Duodenal mucosa (tissue), 2 donors: ENCODE measurements around the gene IRAK4.

Experiments used
- H3K27ac ChIP-seq: one replicate; pipeline ENCODE4 v1.7.0; 2013; ENCODE audit warnings: low read depth, low read length
- H3K27me3 ChIP-seq, 2 donors: one replicate each; pipeline ENCODE4 v1.7.0; 2013; ENCODE audit warnings: low read length in 2 of 2, control low read depth in 1 of 2; ENCODE audit not compliant: insufficient read depth in 2 of 2, control insufficient read depth in 1 of 2
- H3K36me3 ChIP-seq, 2 donors: one replicate each; pipeline ENCODE4 v1.7.0; 2013; ENCODE audit warnings: low read length in 2 of 2, control low read depth in 1 of 2; ENCODE audit not compliant: insufficient read depth in 2 of 2, control insufficient read depth in 1 of 2
- H3K4me1 ChIP-seq, 2 donors: one replicate each; pipeline ENCODE4 v1.7.0; 2013; ENCODE audit warnings: low read length in 2 of 2, control low read depth in 1 of 2; ENCODE audit not compliant: insufficient read depth in 2 of 2, control insufficient read depth in 1 of 2
- H3K4me3 ChIP-seq, 2 donors: one replicate each; pipeline ENCODE4 v1.7.0; 2013; ENCODE audit warnings: low read length in 2 of 2, low read depth in 1 of 2
- H3K9ac ChIP-seq, 2 donors: one replicate each; pipeline ENCODE4 v1.7.0; 2013; ENCODE audit warnings: low read length in 2 of 2, low read depth in 1 of 2
- H3K9me3 ChIP-seq, 2 donors: one replicate each; pipeline ENCODE4 v1.7.0; 2013; ENCODE audit warnings: low read length in 2 of 2, control low read depth in 1 of 2; ENCODE audit not compliant: control insufficient read depth in 1 of 2

IRAK4 gene

GRCh38 chr12:43832463-43833168 lies 73.9 kb downstream of the IRAK4 start:
- peaks cover 10 to 18% of the 10 kb centered on the region in 2 donors for H3K4me1 ChIP-seq
- H3K36me3 ChIP-seq = no peaks in the 10 kb centered on the region
- no peak overlapping the region for H3K4me3 ChIP-seq
- H3K9me3 ChIP-seq = no peaks in the 10 kb centered on the region
- no peak overlapping the region for H3K9ac ChIP-seq
- no peaks in the 10 kb centered on the region for H3K27me3 ChIP-seq
- no peak overlapping the region for H3K27ac ChIP-seq

- H3K9me3 ChIP-seq = no peaks in the 10 kb centered on the region
- H3K4me3 ChIP-seq = peak overlapping the region; percentile 72 to 84
- no peak overlapping the region for H3K27ac ChIP-seq
- H3K36me3 ChIP-seq = no peaks in the 10 kb centered on the region
- H3K9ac ChIP-seq = peak overlapping the region; percentile 77 to 87
- no peaks in the 10 kb centered on the region for H3K27me3 ChIP-seq
- peaks cover 10 to 26% of the 10 kb centered on the region in 2 donors for H3K4me1 ChIP-seq
Observed at GRCh38 chr12:43835264-43835655, 76.5 kb downstream of the IRAK4 start.

- Histone ChIP-seq H3K36me3 (no peaks in the 10 kb centered on the region), H3K27me3 (no peaks in the 10 kb centered on the region), H3K27ac (peak within 1 kb of the TSS; percentile 94), H3K4me3 (peak within 1 kb of the TSS; percentile 72 to 84), H3K4me1 (peaks cover 10 to 26% of the 10 kb centered on the region in 2 donors), H3K9me3 (no peaks in the 10 kb centered on the region), H3K9ac (peak within 1 kb of the TSS; percentile 77 to 87)
Observed at GRCh38 chr12:43835656-43836474, 77.1 kb downstream of the IRAK4 start, which contains the start of gene TMEM117. TSS of gene TMEM117 (plus strand) at chr12:43836081.

- peaks cover 10 to 26% of the 10 kb centered on the region in 2 donors for H3K4me1 ChIP-seq
- H3K27ac ChIP-seq = peak overlapping the region; percentile 94
- peak overlapping the region; percentile 77 to 87 for H3K9ac ChIP-seq
- no peaks in the 10 kb centered on the region for H3K9me3 ChIP-seq
- H3K27me3 ChIP-seq = no peaks in the 10 kb centered on the region
- H3K36me3 ChIP-seq = no peaks in the 10 kb centered on the region
- peak overlapping the region; percentile 72 to 84 for H3K4me3 ChIP-seq
Observed at GRCh38 chr12:43836475-43836989, 77.8 kb downstream of the IRAK4 start.
